ENCODE results near the gene HIKESHI. TPM values are rescaled to one million over a fixed set of nuclear protein-coding genes. Genes with fewer than 3 reads are reported as not detected.

Gene HIKESHI
- total and polyA plus RNA-seq, 7 donors = 16.8 to 71.3 (median 59.8) TPM

GRCh38 chr11:86277741-86278140, 24.3 kb upstream of the HIKESHI start:
- no peaks in the 10 kb centered on the region for H3K4me1 ChIP-seq
- no peak overlapping the region for H3K27ac ChIP-seq
- no peaks in the 10 kb centered on the region for H3K9me3 ChIP-seq
- 90 to 96% methylated on average over 1 of the region's 1 CpG for WGBS, 2 donors
- no peak overlapping the region for H3K4me3 ChIP-seq
- no peaks in the 10 kb centered on the region for H3K27me3 ChIP-seq
- TF ChIP-seq POLR2AphosphoS5 (IDR thresholded peaks at IDR 0.05) (no peak), POLR2A (IDR thresholded peaks at IDR 0.05) (no peak), CTCF (IDR thresholded peaks at IDR 0.05) (no peak), EP300 (IDR thresholded peaks at IDR 0.05) (no peak)
- peaks cover 0 to 34% (median 5%) of the 10 kb centered on the region in 4 donors for H3K36me3 ChIP-seq
- intact Hi-C loops (cut with DNase I) = no loop called here
- DNase-seq = no peak

- Histone ChIP-seq H3K36me3 (peaks cover 0 to 34% (median 5%) of the 10 kb centered on the region in 4 donors), H3K27me3 (no peaks in the 10 kb centered on the region), H3K9me3 (no peaks in the 10 kb centered on the region), H3K4me3 (no peak overlapping the region), H3K4me1 (no peaks in the 10 kb centered on the region), H3K27ac (no peak overlapping the region)
- TF ChIP-seq EP300 (IDR thresholded peaks at IDR 0.05) = no peak
- TF ChIP-seq POLR2A (IDR thresholded peaks at IDR 0.05) = no peak
- no peak for TF ChIP-seq CTCF (IDR thresholded peaks at IDR 0.05)
- TF ChIP-seq POLR2AphosphoS5 (IDR thresholded peaks at IDR 0.05) = no peak
- intact Hi-C loops (cut with DNase I) = no loop called here
- no peak for DNase-seq
- 88 to 89% methylated on average over 8 of the region's 8 CpGs for WGBS, 2 donors
Measured at GRCh38 chr11:86278226-86278625, 23.8 kb upstream of the HIKESHI start.

GRCh38 chr11:86279747-86280146, 22.3 kb upstream of the HIKESHI start:
- 96 to 97% methylated on average over 3 of the region's 3 CpGs for WGBS, 2 donors
- intact Hi-C loops (cut with DNase I) = loop anchor here (10.0 kb wide), 1 partner anchor 335 kb away; no protein-coding TSS in a partner anchor

GRCh38 chr11:86287468-86287796, 14.6 kb upstream of the HIKESHI start:
- Histone ChIP-seq H3K9me3 (no peaks in the 10 kb centered on the region), H3K27ac (no peak overlapping the region), H3K4me3 (no peak overlapping the region), H3K36me3 (peaks cover 0 to 15% (median 3%) of the 10 kb centered on the region in 4 donors), H3K4me1 (no peaks in the 10 kb centered on the region), H3K27me3 (no peaks in the 10 kb centered on the region)
- WGBS, 2 donors = 90 to 94% methylated on average over 2 of the region's 2 CpGs
- no peak for DNase-seq
- no peak for TF ChIP-seq POLR2AphosphoS5 (IDR thresholded peaks at IDR 0.05)
- TF ChIP-seq CTCF (IDR thresholded peaks at IDR 0.05) = no peak
- TF ChIP-seq EP300 (IDR thresholded peaks at IDR 0.05) = no peak
- TF ChIP-seq POLR2A (IDR thresholded peaks at IDR 0.05) = no peak
- intact Hi-C loops (cut with DNase I) = loop anchor here (10.0 kb wide), 1 partner anchor 343 kb away; no protein-coding TSS in a partner anchor

More at GRCh38 chr11:86279747-86280146, 22.3 kb upstream of the HIKESHI start:
- Histone ChIP-seq H3K27ac (no peak overlapping the region), H3K9me3 (no peaks in the 10 kb centered on the region), H3K27me3 (no peaks in the 10 kb centered on the region), H3K36me3 (peaks cover 0 to 41% (median 8%) of the 10 kb centered on the region in 4 donors), H3K4me3 (no peak overlapping the region), H3K4me1 (no peaks in the 10 kb centered on the region)
- TF ChIP-seq EP300 (IDR thresholded peaks at IDR 0.05) = no peak
- TF ChIP-seq POLR2A (IDR thresholded peaks at IDR 0.05) = no peak
- TF ChIP-seq POLR2AphosphoS5 (IDR thresholded peaks at IDR 0.05) = no peak
- no peak for TF ChIP-seq CTCF (IDR thresholded peaks at IDR 0.05)
- DNase-seq = no peak
